Lower leg skin (tissue), 3 donors: ENCODE data around the gene CDKN2B-AS1.

ENCODE experiments used
- POLR2A ChIP-seq, 2 donors: fragments of 450-650 bp; IDR thresholded peaks; one replicate each; pipeline ENCODE4 v1.6.1; 2016 to 2017; ENCODE audit warnings: antibody characterized with exemption in 2 of 2, mild to moderate bottlenecking in 1 of 2, moderate library complexity in 1 of 2
- TF ChIP-seq, protein P1 (sequence below), 3 donors: fragments of 450-650 bp; IDR thresholded peaks; one replicate each; pipeline ENCODE4 v1.5.1; 2016; ENCODE audit warnings: antibody characterized with exemption in 3 of 3, mild to moderate bottlenecking in 3 of 3, moderate library complexity in 2 of 3

DNA sequence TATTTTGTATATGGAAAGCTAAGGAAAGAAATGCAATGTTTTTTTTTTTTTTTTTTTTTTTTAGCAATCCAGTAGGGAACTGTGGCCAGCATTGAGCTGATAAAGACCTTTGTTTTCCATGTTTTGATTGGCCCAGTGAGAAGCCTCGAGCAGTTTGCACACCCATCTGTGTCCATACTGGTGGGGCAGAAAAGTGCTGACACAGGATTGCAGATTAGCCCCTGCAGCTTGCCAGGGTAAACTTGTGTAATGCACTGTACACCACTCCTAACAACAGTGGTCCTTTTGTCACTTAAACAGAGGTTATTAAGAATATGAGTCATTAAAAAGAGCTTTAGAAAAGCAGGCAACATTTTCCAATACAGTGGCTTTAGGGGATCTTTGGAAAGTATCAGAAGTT is 147.3 kb downstream of the CDKN2B-AS1 start:
- TF ChIP-seq, protein P1, sequence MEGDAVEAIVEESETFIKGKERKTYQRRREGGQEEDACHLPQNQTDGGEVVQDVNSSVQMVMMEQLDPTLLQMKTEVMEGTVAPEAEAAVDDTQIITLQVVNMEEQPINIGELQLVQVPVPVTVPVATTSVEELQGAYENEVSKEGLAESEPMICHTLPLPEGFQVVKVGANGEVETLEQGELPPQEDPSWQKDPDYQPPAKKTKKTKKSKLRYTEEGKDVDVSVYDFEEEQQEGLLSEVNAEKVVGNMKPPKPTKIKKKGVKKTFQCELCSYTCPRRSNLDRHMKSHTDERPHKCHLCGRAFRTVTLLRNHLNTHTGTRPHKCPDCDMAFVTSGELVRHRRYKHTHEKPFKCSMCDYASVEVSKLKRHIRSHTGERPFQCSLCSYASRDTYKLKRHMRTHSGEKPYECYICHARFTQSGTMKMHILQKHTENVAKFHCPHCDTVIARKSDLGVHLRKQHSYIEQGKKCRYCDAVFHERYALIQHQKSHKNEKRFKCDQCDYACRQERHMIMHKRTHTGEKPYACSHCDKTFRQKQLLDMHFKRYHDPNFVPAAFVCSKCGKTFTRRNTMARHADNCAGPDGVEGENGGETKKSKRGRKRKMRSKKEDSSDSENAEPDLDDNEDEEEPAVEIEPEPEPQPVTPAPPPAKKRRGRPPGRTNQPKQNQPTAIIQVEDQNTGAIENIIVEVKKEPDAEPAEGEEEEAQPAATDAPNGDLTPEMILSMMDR (IDR thresholded peaks at IDR 0.05), result no peak
- TF ChIP-seq POLR2A (IDR thresholded peaks at IDR 0.05), result no peak
